Peyer's patch (tissue), 4 donors: Measurements from ENCODE around the gene GPAM. TPM values are rescaled to one million over a fixed set of nuclear protein-coding genes. Genes with fewer than 3 reads are reported as not detected.

Source experiments
- DNase-seq, 3 donors: peaks; one replicate each; pipeline ENCODE4 v3.0.0-alpha.2; 2017 to 2019
- H3K27ac ChIP-seq, 4 donors: fragments of 200-600 bp; sonication (generic); one replicate each; pipeline ENCODE4 v1.5.1; 2016 to 2019
- H3K27me3 ChIP-seq, 2 donors: fragments of 200-600 bp; sonication (generic); one replicate each; pipeline ENCODE4 v1.5.1; 2019
- H3K36me3 ChIP-seq, 3 donors: fragments of 200-600 bp; sonication (generic); one replicate each; pipeline ENCODE4 v1.5.1; 2016 to 2019
- H3K4me1 ChIP-seq, 4 donors: fragments of 200-600 bp; sonication (generic); one replicate each; pipeline ENCODE4 v1.5.1; 2016 to 2019
- H3K4me3 ChIP-seq, 4 donors: fragments of 200-600 bp; sonication (generic); 1 replicate in 3 of 4; 2 replicates in 1 of 4; pipeline ENCODE4 v1.5.1; 2016 to 2019; ENCODE audit warnings: mild to moderate bottlenecking in 1 of 4
- H3K9me3 ChIP-seq, 4 donors: fragments of 200-600 bp; sonication (generic); one replicate each; pipeline ENCODE4 v1.5.1; 2016 to 2019; ENCODE audit warnings: mild to moderate bottlenecking in 1 of 4
- POLR2A ChIP-seq, 2 donors: fragments of 450-650 bp; IDR thresholded peaks; one replicate each; pipeline ENCODE4 v1.5.1; 2017; ENCODE audit warnings: antibody characterized with exemption in 2 of 2, mild to moderate bottlenecking in 2 of 2, moderate library complexity in 2 of 2
- total RNA-seq, 4 donors: library from RNA; depleted of rRNA; stranded (reverse); fragments of >200 nt; gene quantifications; one replicate each; pipeline ENCODE4 v1.1.0, GENCODE V29; 2016
- TF ChIP-seq, protein P1 (sequence below), 6 experiments: fragments of 450-650 bp in 4 of 6; fragments of 200-600 bp in 2 of 6; sonication (generic) in 1 of 6; IDR thresholded peaks; one replicate each; pipeline ENCODE4 v1.5.1; 2017 to 2019; ENCODE audit warnings: antibody characterized with exemption in 6 of 6, mild to moderate bottlenecking in 3 of 6, moderate library complexity in 1 of 6

GPAM gene
- total RNA-seq, 4 donors from 2014 or later = 3.3 to 13.7 (median 6.4) TPM

GRCh38 chr10:112131346-112131745 lies 52.2 kb downstream of the GPAM start:
- Histone ChIP-seq H3K4me1 (no peaks in the 10 kb centered on the region), H3K27me3 (no peaks in the 10 kb centered on the region), H3K36me3 (no peaks in the 10 kb centered on the region), H3K4me3 (no peak overlapping the region), H3K27ac (no peak overlapping the region), H3K9me3 (no peaks in the 10 kb centered on the region)
- no peak for DNase-seq
- no peak for TF ChIP-seq POLR2A (IDR thresholded peaks at IDR 0.05)
- TF ChIP-seq, protein P1, sequence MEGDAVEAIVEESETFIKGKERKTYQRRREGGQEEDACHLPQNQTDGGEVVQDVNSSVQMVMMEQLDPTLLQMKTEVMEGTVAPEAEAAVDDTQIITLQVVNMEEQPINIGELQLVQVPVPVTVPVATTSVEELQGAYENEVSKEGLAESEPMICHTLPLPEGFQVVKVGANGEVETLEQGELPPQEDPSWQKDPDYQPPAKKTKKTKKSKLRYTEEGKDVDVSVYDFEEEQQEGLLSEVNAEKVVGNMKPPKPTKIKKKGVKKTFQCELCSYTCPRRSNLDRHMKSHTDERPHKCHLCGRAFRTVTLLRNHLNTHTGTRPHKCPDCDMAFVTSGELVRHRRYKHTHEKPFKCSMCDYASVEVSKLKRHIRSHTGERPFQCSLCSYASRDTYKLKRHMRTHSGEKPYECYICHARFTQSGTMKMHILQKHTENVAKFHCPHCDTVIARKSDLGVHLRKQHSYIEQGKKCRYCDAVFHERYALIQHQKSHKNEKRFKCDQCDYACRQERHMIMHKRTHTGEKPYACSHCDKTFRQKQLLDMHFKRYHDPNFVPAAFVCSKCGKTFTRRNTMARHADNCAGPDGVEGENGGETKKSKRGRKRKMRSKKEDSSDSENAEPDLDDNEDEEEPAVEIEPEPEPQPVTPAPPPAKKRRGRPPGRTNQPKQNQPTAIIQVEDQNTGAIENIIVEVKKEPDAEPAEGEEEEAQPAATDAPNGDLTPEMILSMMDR (IDR thresholded peaks at IDR 0.05) = no peak

GRCh38 chr10:112126901-112127300 lies 56.7 kb downstream of the GPAM start:
- TF ChIP-seq, protein P1 (IDR thresholded peaks at IDR 0.05) = no peak
- no peak for TF ChIP-seq POLR2A (IDR thresholded peaks at IDR 0.05)
- Histone ChIP-seq H3K4me3 (no peak overlapping the region), H3K9me3 (no peaks in the 10 kb centered on the region), H3K36me3 (no peaks in the 10 kb centered on the region), H3K4me1 (no peaks in the 10 kb centered on the region), H3K27me3 (no peaks in the 10 kb centered on the region), H3K27ac (no peak overlapping the region)
- no peak for DNase-seq

GRCh38 chr10:112126172-112126571 lies 57.4 kb downstream of the GPAM start:
- Histone ChIP-seq H3K4me3 (no peak overlapping the region), H3K4me1 (no peaks in the 10 kb centered on the region), H3K9me3 (no peaks in the 10 kb centered on the region), H3K36me3 (no peaks in the 10 kb centered on the region), H3K27ac (no peak overlapping the region), H3K27me3 (no peaks in the 10 kb centered on the region)
- DNase-seq = no peak
- TF ChIP-seq, protein P1 (IDR thresholded peaks at IDR 0.05) = no peak
- no peak for TF ChIP-seq POLR2A (IDR thresholded peaks at IDR 0.05)

DNA sequence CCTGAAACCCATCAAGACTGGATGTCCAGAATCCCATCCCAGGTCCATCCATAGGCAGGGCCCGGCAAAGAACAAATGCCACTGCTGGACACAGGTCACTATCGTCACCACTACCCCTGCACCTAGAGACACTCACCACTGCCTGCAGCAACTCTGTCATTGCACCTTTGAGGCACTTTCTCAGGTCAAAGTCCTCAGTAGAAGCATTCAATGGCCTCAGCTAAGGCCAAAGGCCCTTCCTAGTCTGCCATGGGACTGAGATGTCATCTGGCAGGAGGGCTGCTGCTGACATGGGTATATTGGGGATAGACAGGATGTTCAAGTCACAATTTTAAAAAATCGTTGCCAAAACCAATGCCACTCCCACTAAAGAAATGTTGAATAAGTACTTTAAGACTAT lies 58.7 kb downstream of the GPAM start:
- Histone ChIP-seq H3K9me3 (no peaks in the 10 kb centered on the region), H3K27me3 (no peaks in the 10 kb centered on the region), H3K36me3 (no peaks in the 10 kb centered on the region), H3K4me1 (no peaks in the 10 kb centered on the region), H3K27ac (no peak overlapping the region), H3K4me3 (no peak overlapping the region)
- no peak for TF ChIP-seq POLR2A (IDR thresholded peaks at IDR 0.05)
- peak in 1 of 3 donors; percentile 64 for DNase-seq

GRCh38 chr10:112122827-112123226 lies 60.7 kb downstream of the GPAM start:
- TF ChIP-seq POLR2A (IDR thresholded peaks at IDR 0.05) = no peak
- TF ChIP-seq, protein P1 (IDR thresholded peaks at IDR 0.05) = no peak
- no peak overlapping the region for H3K27ac ChIP-seq
- no peaks in the 10 kb centered on the region for H3K36me3 ChIP-seq
- H3K4me1 ChIP-seq = no peaks in the 10 kb centered on the region
- no peaks in the 10 kb centered on the region for H3K9me3 ChIP-seq
- no peaks in the 10 kb centered on the region for H3K27me3 ChIP-seq
- DNase-seq = no peak
- H3K4me3 ChIP-seq = no peak overlapping the region

- H3K36me3 ChIP-seq = no peaks in the 10 kb centered on the region
- H3K9me3 ChIP-seq = no peaks in the 10 kb centered on the region
- TF ChIP-seq, protein P1 (IDR thresholded peaks at IDR 0.05) = no peak
- TF ChIP-seq POLR2A (IDR thresholded peaks at IDR 0.05) = no peak
- no peak for DNase-seq
- H3K27me3 ChIP-seq = no peaks in the 10 kb centered on the region
- H3K4me1 ChIP-seq = no peaks in the 10 kb centered on the region
- no peak overlapping the region for H3K4me3 ChIP-seq
- H3K27ac ChIP-seq = no peak overlapping the region
Observed at GRCh38 chr10:112120491-112120890, 63.1 kb downstream of the GPAM start.
